ENCODE data around the gene TECTA.
A peak's percentile ranks its signal among the peaks of the same experiment; 100 is the strongest.
"Not testable (repeated sequence)": the region's sequence is repeated elsewhere in the genome, so short reads cannot be mapped to it uniquely, and the experiment has no call there.

Gene TECTA

DNA sequence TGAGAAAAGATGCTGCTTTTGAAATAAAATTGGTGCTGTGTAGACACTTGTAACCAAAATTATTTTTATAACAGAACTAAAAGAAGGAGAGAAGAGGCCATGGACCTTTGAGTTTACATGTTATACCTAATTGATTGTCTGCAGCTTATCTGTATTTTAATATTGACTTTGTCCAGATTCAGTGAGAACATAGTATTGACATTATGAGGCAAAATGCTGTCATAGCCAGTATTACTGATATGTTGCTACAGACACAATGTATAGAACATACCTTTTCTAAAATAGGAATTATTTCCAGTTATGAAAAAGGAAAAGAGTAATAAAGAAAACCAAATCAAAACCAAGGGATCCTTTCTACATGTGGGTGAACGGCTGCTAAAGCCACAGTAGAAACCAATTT lies 11.5 kb upstream of the TECTA start:
- DNase-seq (ENCODE audit: insufficient read length, low spot score), result no peak
- no peak for FAIRE-seq

DNA sequence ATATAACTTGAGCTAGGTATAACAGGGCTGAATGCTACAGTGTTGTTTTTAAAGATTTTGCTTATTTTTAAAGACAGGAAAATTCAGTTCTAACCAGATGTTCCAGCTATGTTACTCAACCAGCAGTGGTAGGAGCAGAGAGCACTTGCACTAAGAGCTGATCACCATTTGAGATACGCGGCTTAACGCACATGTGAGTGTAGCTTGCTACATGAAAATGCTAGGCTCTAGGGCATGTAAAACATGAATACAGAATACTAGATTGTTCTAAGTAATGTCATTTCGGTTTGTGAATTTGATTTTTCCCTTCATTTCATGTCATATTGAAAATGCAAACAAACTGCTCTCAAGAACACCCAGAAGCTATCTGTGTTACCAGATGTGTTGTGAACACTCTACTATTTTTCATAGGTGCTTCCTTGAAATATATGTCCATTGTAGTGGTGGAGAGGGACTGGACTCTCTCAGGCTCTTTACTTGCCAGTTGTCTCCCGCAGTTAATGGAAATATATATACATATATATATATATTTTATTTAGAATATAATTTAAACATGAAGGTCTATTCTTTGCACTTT lies 10.8 kb upstream of the TECTA start:
- FAIRE-seq (no peak), DNase-seq (ENCODE audit: insufficient read length, low spot score) (no peak)

DNA sequence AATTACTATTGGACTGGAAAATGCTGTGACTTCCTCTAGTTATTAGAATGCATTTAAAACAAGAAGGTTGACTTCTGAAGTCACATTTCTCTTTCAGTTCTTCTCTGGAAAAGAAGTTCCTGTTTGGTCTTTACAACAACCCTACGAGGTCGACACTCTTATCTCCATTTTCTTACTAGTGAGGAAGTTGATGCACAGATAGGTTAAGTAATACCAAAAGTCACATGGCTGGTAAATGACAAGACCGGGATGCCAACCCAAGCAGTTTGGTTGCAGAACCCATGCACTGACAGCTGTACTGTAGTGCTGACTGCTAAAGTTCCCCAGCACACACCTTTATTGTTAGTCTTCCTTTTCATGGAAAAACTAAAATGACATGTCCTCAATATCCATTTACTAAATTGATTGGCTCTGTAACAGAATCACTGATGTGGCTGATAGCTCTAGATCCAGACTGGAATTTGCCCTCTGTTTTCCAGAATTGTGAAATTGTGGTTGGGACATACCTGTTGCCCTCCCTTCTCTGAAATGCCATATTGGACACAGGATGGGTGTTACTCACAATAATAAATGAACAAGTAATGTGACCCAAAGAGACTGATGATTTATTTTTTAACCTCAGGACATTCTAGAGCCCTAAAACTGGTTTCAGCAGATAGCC lies 9.4 kb upstream of the TECTA start:
- DNase-seq (ENCODE audit: insufficient read length, low spot score), result no peak
- no peak for FAIRE-seq

DNA sequence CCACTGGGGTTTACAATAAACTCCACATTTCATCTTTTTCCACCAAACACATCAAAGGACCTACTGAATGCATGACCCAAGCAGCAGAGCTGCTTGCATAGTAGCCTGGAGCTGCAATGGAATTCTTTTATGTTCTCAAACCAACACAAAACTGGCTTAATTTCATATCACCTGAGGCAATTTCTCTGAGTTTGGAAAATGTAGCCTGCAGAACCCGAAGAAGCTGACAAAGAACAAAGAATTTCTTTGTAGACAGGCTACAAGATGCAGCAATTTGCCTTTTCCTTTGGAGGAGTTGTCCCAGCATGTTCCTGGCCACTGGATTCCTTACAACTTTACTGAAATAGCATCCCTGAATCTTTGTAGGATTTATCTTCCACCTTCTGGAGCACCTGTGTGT lies 5.5 kb upstream of the TECTA start:
- FAIRE-seq (no peak), DNase-seq (ENCODE audit: insufficient read length, low spot score) (no peak)

DNA sequence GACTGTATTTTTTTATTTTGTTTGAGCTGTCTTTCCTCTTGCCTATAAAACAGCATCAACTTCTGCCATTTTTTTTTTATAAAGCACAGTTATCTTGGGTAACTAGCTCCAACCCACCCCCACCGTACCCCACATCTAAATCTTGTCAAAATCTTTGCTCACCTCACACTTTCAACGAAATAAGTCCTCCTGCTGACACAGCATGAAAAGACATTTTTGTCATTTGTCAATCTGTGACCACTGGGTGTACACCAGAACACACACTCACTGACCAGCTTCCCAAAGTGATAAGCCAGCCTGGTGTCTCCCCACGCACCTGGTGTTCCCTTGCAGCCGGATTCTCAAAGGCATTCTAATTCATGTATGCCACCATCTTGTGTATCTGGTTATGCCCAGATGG lies 1.7 kb upstream of the TECTA start:
- FAIRE-seq (peak; percentile 55), DNase-seq (ENCODE audit: insufficient read length, low spot score) (no peak)

DNA sequence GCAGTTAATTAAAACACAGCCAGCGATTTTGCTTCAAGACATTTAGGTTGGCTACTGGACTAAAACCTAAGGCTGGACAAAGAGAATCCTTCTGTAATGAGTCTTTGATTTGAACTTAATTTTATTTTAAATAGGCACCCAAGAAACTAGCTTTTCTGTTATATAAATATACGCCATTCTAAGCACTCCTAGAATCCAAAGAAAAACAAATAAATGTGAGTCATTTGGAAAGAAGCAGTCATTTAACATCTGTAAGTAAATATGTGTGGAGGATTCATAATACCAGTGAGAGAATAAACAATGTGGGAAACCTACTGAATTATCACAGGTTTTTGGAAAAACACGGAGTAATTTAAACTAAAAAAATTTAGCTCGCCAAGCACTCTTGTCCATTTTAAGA lies 1.2 kb upstream of the TECTA start:
- FAIRE-seq, result no peak
- no peak for DNase-seq (ENCODE audit: insufficient read length, low spot score)

DNA sequence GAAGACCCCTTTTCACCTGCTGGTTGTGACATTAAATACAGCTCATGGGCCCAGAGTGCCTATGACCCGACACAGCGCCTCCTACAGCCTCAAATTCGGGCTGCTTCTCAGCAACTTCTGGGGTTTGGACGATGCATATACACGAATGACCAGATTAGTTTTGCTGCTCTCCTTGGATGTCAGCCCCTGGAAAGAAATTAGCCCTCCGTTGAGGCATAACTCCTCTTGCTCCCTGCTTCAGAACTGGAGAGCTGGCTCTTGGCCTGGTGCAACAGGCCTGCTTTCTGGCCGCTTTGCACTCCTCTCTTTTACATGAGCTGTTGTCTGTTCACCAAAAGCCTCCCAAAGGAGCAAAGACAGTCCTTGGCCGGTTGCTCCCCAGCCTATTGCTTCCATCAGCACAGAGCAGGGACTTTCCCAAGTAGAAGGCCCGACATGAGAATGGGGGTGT lies 3.3 kb downstream of the TECTA start:
- FAIRE-seq, result no peak

DNA sequence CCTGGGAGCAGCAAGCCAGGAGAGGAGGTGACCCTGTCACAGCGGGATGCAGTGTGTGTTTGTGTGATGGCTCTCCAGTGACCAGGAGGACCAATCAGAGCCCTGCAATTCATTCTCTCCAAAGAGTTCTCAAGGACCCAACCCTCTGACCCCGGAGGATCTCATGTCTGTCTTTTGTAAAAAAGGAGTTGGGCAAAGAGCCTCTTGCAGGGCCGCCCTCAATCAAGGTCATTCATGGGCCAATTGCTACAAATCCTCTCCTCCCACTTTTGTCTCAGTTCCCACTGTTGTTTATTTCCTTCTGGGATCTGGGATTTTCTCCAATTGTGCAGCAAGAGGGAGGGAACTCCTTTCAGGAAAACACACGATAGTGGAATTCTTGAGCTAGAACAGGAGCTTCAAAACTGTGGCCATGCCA lies 4.0 kb downstream of the TECTA start:
- DNase-seq (ENCODE audit: insufficient read length, low spot score), result no peak
- FAIRE-seq, result no peak

More for the DNA sequence above, 3.3 kb downstream of the TECTA start:
- no peak for DNase-seq (ENCODE audit: insufficient read length, low spot score)

DNA sequence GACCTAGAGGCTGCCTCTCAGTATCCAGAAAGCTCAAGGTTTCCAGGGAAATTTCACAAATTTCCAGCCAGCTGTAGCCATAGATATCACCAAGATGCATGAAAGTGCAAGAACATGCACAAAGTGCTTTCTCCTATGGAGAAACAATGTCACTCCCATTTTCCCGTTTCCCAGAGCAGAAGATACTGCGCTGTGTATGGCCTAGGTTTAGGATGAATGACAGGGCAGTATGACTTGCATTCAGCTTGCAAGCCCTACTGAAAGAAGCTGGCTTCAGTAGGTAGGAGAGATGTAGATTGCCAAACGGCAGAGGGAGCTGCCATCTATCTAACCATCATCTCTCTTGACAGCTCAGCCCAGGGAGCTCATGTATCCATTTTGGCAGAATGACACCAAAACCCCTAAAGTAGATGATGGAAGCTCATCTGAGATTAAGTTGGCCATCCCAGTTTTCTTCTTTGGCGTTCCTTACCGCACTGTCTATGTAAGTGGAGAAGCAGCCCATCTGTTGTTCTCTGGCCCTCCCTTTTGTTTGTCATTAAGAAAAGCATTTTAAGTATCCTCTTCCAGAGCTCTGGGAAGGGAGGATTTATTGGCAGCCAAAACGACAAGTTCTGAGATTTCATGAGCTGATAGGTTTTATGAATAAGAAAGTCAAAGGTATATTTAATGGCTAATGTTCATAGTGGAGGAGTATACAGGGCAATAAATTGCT lies 4.6 kb downstream of the TECTA start:
- DNase-seq (ENCODE audit: insufficient read length, low spot score) (no peak), FAIRE-seq (no peak)

DNA sequence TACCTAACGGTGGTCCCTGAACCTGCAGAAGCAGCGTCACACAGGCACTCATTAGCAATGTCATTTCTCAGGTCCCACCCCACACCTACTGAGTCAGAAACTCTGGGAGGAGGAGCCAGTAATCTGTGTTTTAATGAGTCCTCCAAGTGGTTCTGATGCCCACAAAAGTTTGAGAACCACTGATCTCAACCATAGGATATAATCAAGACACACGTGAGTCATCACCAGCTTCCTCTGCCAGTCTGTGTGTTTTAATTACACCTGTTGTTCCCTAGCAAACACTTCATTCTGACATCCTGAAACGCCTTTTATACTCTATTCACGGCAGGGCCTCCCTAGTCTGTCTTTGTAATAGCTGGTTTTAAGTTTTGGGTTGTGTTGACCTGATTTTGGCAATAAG lies 5.8 kb downstream of the TECTA start:
- FAIRE-seq (no peak), DNase-seq (ENCODE audit: insufficient read length, low spot score) (no peak)

DNA sequence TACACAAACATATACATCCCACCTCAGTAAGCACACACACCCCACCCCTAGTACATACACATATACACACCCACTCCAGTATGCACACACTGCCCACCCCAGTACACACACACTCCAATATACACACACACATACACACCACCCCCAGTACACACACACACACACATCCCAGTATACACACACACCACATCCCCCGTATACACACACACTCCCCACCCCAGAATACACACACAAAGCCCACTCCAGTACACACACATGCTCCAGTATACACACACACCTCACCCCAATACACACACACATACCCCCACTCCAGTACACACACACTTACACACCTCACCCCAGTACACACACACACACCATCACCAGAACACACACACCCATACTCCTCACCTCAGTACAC lies 7.4 kb downstream of the TECTA start:
- DNase-seq (ENCODE audit: insufficient read length, low spot score), result no peak
- peak; percentile 92 for FAIRE-seq

DNA sequence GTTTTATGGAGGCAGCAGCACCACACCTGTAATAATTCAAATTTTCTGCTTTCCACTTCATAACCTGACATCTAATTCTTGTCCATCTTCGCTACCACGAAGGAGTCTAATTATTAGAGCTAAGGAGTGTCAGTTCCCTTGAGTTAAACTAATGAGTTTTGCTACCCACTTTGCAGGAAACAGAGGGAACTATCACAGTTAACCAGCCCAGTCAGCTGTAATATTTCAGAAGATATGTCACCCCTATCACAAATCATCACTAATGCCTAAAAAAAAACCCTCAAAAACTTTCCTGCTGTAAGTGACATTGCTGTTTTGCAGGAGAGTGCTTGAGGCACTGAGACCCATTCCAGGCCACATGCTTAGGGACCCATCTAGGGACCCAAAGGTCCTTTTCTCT lies 8.4 kb downstream of the TECTA start:
- DNase-seq (ENCODE audit: insufficient read length, low spot score) (no peak), FAIRE-seq (no peak)

DNA sequence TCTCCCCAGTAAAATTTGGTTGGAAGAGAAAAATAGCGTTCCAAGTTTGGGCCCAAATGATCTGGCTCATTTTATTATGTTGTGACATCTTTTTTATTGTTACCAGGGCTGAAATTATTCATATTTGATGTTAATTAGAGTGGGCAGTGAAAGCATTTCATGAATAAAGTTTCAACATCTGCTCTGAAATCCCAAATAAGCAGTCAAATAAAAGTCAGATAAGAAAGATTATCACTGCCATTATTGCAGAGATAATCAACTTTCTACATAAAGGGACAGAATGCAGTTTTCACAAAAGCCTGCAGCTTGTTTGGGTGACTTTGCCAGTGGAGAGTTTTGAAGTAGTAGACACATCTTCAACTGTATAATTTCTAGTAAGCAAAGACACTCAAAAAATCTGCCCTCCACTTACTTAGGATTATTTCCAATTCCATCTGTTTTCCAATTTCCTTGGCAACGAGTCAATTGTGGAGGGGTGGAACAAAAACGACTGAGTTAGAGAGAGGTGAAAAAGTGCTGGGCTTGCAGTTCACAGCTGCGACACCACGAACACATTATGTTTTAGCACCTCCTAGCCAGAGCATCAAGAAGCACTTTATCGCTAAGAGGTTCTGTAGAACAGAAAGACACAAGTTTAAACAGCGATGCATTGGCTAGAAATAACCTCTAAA lies 9.0 kb downstream of the TECTA start:
- no peak for DNase-seq (ENCODE audit: insufficient read length, low spot score)
- FAIRE-seq, result no peak

DNA sequence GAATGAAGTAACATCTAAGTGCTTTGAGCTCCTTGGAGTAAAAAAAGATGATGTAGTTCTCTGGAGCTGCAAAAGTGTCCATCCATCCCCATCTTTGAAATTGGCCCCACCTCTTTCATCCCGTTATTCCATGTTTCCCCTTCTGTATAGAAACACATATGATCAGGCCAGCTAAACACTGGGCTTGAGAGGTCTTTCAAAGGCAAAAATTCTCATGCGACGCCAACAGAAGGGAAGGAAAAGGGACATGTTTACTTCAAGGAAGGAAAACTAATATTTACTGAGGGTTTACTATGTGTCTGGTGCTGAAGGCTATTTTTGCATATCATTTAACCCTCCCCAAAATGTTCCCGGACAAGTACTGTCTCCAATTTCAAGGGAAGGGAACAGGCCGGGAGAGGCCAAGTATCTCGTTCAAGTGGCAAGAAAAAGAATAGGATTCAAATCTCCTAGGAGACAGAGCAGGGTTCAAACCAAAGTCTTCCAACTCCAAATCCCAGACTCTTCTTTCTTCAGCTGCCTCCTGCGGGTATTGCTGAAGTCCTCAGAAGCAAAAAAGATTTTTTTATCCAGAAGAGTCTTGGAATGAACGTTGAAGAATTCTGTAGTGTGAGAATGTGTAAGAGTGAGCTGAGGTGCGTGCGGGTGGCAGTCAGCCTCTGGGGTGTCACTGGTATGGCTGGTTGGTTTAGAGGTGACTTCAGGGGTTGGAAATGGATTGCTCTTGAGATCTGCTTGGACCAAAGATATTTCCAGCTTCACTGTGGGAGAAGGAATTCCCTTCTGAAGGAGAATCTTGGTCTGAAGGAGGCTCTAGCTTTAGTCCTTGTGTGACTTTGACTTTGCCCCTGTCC lies 10.1 kb downstream of the TECTA start:
- FAIRE-seq (no peak), DNase-seq (ENCODE audit: insufficient read length, low spot score) (no peak)

DNA sequence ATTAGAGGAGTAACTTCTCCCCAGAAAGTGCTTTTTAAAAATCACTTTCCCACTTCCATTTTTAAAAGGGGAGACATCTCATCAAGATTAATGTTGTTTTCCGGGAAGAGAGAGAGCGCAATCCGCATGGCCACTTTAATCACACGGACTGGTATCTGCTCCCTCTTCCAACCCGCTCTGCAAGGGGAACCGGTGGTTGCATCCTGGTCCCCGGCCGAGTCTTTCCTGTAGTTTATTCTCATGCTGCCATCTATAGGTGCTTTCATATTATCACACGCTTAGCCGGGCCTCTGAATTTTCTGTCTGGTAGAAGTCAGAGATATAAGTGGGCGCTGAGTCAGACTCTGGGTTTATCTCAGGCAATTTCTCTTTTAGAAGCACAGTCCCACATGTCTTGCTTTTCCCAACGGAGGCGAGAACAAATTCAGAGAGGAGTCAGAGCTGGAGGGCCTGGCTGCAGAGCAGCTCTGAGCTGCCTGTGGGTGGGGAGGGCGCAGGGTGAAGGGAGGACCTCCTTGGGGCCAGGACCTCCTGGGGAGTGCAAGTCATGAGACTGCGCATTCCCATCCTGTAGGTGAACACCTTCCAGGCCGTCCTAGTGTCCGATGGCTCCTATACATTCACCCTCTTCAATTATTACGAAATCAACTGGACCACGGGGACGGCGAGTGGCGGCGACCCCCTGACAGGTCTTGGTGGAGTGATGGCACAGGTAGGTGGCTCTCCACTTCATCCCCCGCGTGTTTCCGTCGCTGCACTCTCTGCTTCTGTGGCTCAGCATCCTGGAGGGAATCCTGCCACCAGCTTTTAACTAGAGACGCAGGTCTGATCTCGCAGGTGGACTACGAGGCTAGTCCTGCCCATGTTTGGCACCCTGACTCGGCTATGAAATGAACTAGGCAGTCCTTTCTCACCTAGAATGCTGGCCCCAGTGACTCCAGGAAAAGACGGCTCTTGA lies 11.7 kb downstream of the TECTA start:
- DNase-seq (ENCODE audit: insufficient read length, low spot score) (peak; percentile 73), FAIRE-seq (no peak)

DNA sequence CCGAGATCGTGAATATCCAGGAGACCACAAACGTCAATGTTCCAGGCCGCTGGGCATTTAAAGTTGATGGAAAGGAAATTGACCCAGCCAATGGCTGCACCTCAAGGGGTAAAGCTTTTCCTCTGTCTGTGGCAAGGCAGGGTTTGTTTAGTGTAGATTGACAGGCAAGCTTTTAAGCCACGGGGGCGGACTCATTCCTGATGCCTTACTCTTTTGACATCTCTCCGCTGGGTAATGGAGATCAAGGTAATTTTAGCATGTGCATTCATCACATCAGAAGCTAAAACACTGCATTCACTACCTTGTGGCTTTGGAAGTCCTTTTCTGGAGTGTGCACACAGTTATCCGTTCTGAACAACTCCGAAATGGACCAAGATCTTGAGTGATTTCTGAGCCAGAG lies 12.6 kb downstream of the TECTA start:
- DNase-seq (ENCODE audit: insufficient read length, low spot score) (no peak), FAIRE-seq (no peak)

DNA sequence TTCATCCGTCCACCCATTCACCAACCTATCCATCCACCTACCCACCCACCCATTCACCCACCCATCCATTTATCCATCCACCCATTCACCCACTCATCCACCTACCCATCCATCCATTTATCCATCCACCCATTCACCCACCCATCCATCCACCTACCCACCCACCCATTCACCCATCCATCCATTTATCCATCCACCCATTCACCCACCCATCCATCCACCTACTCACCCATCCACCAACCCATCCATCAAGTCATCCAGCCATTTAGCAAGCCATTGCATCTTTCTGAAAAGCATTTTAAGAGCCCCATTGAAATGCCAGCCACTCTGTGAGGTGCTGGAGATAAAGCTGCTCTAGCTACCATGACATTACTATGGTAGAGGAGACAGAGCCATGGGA lies 14.0 kb downstream of the TECTA start:
- DNase-seq (ENCODE audit: insufficient read length, low spot score); FAIRE-seq: not testable (repeated sequence)

DNA sequence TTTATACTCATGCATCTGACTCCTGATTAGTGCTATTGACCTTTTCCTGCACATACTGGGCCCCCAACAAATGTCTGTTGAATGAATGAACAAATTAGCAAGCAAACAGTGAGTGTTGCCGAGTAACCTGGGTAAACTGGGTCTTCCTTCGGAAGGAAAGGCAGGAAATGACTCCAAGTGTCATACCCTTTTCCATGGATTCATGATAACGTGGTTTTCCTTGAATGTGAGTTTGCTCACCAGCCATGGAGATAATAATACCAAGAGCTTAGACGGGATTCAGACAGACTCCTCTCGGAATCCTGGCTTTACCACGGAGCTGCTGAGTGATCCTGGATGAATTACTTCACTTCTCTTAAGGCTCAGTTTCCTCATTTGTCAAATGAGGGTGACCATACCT lies 16.7 kb downstream of the TECTA start:
- FAIRE-seq, result no peak
- DNase-seq (ENCODE audit: insufficient read length, low spot score), result no peak

DNA sequence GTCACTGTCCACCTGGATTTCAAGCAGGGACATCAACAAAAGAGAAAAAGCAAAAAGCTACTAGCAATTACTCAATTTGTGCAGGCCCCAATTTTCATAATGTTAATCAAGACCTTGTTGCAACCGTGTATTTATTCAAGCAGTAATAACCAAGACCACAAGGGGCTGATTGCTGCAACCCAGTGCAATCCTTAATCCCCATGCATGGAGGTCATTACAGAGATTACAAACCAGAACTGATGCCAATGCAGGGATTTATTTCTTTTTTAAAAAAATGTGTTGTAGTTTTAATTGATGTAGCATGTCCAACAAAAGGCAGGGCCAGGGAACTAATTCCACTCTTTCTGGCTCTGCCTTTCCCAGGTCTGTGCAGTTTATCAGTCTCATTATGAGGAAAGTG lies 18.4 kb downstream of the TECTA start:
- no peak for FAIRE-seq
- DNase-seq (ENCODE audit: insufficient read length, low spot score), result no peak

DNA sequence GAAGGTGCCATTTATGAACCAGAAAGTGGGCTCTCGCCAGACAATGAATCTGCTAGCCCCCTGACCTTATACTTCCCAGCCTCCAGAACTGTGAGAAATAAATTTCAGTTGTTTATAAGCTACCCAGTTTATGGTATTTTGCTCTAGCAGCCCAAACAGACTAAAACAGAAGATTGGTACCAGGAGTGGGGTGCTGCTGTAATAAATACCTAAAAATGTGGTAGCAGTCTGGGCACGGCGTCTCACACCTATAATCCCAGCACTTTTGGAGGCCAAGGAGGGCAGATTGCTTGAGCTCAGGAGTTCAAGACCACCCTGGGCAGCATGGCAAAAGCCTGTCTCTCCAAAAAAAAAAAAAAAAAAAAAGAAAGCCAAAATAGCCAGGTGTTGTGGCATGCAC lies 21.3 kb downstream of the TECTA start:
- FAIRE-seq, result no peak
- DNase-seq (ENCODE audit: insufficient read length, low spot score), result no peak

Data from HTR-8/SVneo (cell line).